ENCODE data around the gene STK32B.

Gene STK32B

DNA sequence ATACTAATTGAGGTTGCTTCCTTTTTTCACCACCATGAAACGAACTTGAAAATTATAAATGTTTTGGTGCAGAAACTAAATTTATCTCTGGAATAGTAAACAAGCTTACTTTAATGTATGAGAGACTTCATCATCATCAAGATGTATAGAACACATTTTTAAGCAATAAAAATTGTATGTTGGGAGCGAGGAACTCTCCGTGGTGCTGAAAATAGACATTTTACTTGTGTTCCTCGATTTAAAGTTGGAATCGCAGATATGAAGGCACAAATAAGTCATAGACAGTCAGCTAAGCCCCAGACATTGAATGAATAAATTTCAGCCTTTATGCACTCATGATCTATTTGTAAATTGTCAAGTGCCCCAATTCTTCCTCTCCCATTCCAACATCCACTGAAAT lies 310.7 kb downstream of the STK32B start:
- no peak for DNase-seq

DNA sequence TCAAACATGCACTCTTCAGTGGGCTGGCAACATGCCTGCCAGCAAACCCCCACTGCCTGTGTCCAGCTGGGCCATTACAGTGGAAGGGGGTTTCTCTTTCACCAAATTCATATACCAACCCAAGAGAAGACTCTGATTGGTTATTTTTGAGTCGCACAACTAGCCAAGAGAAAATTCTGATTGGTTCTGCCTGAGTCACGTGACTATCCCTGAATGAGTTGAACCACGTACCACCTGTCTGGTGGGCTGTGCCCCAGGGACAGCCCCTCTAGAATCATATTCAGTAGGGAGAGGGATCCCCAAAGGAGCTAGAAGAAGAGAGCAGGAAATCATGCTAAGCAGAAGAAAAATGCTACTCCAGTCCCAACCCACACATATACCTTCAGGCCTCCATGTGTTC lies 313.1 kb downstream of the STK32B start:
- no peak for DNase-seq

DNA sequence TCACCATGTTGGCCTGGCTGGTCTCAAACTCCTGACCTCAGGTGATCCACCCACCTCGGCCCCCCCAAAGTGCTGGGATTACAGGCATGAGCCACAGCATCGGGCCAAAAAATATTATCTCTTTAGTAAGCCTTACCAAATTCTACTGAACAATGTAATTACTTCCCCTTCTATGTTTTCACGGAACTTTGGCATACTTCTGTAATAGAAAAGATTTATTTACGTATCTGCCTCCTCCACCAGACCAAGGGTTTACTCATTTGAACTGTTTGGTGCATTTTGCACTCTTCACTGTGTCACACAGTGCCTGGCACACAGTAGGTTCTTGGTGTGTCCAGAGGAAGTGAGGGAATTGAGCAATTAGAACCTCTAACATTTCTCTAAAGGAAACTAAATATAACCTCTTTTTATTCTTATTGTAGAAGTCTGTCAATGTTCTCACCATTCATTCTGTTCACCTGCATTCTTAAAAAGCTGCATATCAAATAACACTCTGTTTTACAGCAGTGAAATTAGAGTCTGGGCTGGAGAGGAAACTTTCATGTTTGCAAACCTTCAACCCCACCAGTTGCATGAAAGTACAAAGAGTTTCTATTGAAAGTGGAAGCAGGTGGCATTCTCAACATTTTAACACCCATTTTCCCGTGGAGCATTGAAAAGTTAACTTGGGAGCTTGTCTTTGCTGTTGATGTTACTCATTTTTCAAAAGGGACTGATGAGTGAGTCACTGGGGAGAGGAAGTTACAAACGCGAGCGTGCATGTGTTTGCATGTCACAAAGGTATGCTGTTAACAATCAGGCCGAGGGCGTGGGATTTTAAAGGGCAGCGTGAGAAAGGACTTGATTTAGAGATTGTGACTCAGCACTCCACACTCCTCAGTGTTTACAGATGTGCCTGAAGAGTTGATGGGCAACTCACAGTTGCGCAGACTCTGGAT lies 314.1 kb downstream of the STK32B start:
- DNase-seq, result peak in 1 of 51 donors; percentile 33

DNA sequence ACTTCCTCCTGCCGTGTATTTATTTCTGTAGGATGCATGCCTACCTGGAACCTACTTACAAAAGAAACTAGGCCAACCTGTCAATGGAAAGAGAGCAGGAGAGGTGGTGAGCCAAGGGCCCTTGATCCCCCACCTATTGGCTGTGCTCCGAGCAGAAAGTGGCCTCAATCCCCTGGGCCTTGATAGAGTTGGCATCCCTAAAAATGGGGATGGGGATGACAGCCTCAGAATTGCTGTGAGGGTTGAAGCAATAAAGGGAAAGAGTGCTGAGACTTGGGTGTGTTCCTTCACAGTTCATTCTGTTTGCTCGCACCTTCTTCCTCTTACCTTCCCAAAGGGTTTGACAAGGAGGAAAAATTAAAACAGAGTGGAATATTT lies 314.7 kb downstream of the STK32B start:
- DNase-seq, result no peak

DNA sequence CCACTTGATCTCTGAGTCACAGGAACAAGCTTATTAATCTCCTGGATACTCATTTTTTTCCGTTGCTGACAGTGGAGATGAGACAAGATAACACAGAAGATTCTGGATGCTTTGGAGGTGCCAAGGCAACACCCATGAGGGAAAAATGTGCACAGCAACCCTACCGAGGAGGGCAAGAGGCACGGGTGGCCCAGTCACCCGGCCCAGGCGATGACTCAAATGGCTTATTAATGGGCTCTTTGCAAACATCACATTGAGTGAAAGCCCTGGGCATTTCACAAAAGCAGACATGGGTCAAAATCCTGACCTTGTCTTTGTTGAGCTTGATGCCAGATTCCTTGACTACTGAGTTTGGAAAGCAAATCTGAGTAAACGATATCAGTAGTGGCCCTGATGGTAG lies 315.1 kb downstream of the STK32B start:
- DNase-seq, result no peak

DNA sequence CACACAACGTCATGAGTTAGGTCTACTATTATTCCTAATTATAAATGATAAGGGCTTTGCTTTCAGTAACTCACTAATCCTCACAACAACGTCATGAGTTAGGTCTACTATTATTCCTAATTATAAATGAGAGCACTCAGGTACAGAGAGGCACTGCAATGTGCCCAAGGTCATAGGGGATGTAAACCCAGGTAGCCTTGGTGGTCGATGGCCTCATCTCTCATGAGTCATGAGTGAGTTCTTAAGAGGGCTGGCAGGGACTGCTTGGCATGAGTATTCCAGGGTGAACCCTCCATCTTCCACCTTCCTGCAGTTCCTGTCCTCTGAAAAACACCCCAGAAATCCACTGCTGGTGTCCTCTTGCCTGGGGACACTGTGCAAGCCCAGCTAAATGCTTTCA lies 317.1 kb downstream of the STK32B start:
- no peak for DNase-seq

DNA sequence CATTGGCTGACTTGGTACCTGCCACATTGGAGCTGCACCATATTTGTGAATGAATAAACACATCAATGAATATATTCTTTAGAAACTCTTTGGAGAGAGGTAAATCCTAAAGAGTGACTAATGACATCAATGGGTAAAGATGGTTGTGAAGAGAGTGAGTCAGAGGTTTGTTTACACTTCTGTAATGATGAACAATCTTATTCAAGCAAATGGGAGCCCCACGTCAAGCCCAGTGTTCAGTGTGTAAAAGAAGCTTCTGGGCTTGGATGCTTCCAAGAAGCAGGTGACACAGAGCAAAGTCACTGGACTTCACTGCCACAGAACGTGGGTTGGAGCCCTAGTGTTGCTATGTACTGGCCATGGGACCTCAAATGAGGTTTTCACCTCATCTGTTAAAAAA lies 319.0 kb downstream of the STK32B start:
- no peak for DNase-seq

DNA sequence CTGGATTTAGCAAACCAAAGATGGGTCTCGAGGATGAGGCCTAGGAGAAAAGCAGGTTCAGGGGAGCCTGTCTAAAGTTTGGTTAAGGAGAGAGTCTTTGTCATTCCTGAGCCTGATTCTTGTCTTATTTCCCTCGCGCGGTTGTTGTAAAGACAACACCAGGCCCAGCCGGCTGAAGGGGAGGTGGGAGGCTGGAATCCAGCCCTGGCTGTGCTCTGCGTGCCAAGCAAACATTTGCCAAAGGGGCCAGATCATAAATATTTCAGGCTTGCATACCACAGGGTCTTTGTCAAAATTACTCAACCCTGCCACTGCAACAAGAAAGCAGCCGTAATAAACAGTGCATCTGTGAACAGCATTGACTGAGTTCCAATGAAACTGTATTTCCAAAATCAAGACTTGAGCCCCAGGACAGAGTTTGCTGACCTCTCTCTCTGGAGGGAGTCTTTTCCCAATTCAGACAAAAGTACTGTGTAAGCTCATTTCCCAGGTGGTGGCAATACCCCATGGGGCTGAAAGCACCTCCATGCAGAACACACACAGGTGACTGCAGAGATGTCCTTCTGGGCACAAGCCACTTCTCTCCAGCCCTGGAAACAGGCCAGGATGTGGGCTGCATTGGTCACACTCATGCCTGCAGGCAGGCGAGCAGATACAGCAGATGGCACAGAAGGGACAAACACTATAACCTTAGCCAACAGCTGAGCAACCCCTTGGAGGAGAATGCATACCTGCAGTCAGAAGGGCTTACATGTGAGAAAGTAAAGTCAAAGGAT lies 320.3 kb downstream of the STK32B start:
- no peak for DNase-seq

DNA sequence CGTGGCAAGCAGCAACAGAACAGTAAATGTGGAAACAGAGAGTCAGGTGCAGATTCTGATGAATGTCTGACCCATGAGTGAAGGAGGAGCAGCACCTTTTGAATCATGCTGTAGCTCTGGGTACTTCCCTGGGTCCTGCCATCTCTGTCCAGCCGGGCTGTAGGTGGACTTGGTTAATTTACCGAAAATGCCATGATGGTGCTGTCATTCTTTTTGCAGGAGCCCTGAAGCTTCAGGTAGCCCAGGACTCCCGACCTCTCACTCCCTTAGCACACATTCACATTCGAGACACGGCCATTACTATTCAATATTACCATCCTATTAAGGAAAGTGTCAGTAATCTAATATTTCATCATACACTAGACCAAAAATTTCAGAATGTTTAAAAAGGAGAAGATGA lies 320.9 kb downstream of the STK32B start:
- DNase-seq, result no peak

DNA sequence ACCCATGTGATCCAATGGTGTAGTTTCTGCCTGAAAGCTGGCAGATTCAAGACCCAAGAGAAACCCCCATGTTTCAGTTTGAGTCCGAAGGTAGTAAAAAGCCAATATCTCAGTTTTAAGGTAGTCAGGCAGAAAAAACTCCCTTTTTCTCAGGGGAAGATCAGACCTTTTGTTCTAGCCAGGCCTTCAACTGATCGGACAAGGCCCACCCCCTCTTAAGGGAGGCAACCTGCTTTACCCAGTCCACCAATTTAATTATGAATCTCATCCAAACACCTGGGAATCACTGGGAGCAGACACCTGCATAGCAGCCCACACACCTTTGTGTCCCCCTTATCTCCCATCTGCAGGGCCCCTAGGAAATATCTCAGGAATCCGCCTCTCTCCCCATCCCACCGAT lies 322.0 kb downstream of the STK32B start:
- no peak for DNase-seq

DNA sequence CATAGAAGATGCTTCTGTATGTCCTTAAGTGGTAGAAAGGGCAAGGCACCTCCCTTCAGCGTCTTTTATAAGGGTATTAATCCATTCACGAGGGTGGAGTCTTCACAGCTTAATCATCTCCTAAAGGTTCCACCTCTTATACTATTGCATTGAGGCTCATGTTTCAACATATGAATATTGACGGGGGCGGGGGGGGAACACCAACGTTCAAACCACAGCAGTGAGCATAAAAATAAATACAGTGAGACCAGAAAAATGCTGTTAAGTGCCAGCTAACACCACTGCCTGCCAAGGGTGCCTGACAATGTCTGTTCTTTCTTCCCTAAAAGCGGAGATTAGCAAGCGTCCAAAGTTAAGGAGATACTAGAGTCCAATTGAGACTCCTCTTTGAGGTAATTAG lies 323.3 kb downstream of the STK32B start:
- no peak for DNase-seq

DNA sequence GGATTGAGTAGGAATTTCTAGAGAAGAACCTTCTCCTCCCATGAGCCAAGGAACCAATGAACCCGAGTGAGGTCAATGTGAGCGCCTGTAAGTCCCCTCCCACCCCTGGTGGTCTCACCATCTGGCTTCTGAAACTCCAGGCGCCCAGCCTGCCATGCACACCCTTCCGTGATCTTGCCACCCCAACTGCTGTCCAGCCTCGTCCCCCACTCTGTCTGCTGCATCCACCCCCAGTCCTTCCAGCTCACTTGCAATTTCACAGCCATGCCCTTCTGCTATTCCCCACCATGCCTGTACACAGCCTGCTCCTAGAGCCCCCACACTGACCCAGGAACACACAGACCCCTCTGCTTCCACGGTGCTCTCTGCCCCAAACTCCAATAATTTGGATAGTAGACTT lies 323.7 kb downstream of the STK32B start:
- no peak for DNase-seq

DNA sequence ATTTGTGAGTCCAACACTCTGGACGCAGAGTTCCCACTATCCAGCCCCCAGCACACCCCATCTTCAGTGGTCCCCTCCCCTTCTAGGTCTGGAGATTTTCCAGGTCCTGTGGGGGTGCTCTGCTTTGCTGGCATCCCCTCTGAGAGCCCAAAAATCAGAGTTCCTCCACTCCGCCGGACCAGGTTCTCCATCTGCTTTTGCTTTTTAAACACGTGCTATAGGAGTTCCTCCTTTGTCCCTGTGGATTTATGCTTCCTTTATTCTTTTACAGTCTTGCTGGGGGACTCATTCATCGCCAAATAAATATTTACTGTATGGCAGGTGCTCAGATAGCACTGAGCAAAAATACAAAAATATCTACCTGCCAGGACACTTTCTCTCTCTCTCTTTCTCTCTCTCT lies 324.7 kb downstream of the STK32B start:
- no peak for DNase-seq

DNA sequence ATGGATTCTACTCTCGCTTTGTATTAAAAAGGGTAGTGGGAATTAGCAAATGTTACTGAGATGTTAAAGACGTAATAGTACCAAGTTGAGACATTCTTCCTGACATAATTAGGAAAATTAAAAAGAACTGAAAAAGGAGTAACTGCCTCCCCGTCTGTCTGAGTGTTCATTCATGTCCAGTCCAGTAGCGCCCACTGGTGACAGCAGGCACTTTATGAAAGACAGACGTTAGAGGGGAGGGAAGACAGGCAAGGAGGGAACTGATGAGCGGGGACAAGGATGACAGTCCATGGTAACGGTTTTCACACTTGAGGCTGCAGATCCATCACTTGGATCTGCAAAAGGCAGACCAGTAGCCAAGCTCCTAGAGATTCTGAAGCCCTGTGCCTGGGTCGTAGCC lies 326.7 kb downstream of the STK32B start:
- DNase-seq, result no peak

DNA sequence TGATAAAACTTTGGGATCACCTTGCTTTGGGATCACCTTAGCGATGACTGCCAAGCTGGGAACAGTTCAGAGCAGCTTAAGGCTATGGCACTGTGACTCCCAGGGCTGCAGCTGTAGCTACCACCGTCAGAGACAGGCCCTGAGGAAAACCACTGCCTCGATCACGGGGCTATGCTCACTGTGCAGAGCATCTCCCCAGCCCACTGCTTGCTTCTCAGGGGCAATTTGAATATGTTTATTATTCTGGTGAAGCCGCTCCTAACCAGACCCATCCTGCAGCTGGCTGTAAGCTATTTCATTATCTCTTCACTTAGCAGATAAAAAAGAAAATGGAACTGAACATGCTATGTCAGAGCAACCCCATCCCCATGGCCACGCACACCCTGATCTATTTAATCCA lies 328.6 kb downstream of the STK32B start:
- no peak for DNase-seq

DNA sequence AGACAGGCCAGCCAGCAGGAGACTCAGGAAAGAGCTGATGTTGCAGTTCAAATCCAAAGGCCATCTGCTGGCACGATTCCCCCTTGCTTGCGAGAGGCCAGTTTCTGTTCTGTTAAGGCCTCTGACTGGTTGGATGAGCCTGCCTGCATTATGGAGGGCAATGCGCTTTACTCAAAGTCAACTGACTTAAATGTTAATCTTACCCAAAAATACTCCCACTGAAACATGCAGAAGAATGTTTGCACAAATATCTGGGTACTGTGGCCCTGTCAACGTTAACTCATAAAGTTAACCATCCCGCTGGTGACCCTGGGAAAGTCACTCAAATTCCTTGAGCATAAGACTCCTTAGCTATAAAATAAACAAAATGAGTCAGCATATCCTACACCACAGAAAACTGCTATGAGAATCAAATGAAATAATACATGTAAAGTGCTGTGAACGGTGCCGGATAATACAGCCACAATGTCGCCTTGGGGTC lies 330.7 kb downstream of the STK32B start:
- no peak for DNase-seq

DNA sequence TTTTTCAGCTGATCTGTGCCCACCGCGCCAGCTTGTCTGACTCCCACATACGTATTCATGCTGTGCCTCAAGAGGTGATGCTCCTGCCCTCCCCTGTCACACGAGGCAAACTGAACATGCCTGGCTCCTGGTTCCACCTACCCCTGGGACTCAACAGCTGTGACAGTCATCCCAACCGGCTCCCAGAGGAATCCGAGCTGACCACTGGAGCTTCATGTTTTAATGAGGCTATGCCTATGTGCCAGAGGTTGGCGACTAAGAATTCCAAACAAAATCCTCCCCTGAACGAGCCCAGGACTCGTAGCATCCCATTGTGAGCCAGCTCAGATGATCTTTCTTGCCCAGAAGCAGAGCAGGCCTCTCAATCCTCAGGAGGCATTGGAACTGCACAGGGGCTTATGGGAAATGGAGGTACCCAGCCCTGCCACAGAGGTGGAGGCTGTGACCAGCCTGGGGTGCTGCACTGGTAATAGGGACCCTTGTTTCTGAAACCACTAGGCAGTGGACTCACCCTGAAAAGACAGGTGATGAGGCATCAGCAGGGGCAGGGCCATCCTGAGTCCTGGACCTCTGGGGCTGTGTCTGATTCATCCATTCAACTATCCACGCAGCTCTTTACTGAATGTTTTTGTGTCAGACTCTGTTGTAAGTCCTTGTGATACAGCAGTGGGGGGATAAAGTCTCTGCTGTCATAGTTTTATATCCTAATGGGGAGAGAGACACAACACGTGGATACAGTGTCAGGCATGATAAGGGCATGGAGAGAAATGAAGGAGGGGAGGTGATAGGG lies 332.1 kb downstream of the STK32B start:
- no peak for DNase-seq

DNA sequence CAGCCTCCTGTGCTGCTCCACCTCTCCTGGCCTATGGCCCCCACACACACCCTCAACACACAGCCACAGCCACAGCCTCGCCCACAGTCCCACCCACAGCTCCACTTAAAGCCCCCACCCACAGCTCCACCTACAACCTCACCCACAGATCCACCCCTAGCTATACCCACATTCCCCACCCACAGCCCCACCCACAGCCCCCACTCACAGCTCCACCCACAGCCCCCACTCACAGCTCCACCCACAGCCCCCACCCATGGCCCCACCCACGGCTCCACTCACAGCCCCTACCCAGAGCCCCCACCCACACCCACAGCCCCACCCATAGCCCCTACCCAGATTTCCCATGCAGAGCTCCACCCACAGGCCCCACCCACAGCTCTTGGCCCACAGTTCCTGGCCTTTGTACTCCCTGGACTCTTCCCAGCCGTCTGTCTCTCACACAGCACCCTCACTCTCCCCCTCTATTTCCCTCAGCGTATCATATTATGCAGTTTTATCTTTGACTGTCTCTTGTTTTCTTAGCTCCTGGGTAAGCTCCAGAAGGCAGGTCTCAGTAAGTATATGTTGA lies 334.5 kb downstream of the STK32B start:
- DNase-seq, result no peak

DNA sequence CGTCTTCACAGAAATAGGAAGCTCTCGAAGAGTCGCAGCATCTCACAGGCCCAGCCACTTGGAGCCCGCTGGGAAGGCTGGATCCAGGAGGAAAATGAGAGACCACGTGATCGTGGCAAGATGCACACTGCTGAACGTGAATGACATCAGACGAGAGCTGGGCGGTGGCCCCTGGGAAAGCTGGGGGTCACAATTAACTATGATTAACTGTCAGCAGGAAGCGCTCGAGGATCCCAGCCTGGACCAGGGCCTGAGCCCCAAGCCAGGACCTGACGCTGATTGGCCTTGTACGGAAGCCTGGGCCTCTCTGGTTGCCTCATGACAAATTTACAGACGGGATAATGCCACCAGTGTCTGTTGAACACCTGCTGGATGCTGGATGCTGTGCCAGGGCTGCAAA lies 335.6 kb downstream of the STK32B start:
- no peak for DNase-seq

DNA sequence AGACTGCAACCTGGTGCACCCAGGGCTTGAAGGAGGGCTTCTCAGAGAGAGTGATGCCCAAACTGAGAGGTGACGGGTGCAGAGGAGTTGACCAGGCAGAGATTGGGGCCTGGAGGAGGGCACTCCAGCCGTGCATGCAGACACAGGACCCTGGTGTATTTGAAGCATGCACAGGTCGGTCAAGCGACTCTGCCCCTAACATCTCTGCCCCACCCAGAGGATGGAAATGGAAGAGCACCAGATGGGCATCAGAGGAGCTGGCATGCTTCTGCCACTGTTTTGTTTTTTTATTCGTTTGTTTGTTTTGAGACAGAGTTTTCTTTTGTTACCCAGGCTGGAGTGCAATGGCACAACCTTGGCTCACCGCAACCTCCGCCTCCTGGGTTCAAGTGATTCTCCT lies 336.2 kb downstream of the STK32B start:
- DNase-seq, result no peak

DNA sequence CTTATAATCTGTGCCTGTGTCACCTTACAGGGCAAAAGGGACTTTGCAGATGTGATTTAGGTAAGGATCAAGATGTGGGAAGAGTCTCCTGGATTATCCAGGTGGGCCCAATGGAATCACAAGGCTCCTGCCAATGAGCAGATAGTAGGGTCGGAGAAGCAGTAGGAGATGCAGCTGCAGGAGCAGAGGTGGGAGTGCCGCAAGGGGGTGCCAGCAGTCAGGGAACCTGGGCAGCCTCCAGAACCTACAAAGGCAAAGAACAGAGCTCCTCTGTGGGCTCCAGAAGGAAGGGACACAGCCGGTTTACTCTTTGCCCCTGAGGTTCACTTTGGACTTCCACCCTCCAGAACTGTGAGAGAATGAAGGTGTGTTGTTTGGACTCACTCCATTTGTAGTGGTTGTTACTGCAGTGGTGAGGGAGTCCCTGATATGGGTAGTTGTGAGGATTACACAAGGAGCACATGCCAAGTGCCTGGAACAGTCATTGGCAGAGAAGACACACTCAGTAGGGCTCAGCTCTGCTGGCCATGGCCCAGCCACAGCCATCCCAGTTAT lies 338.6 kb downstream of the STK32B start:
- DNase-seq, result no peak

Data from hypothalamus (tissue), 51 donors.